ENCODE data around the gene PHRF1. TPM values are rescaled to one million over a fixed set of nuclear protein-coding genes. Genes with fewer than 3 reads are reported as not detected.
A peak's percentile ranks its signal among the peaks of the same experiment; 100 is the strongest.

The PHRF1 gene
- total and polyA plus RNA-seq, 2 of the 4 experiments (the other 2 are of a cell fraction): 10.9 to 17.5 TPM

DNA sequence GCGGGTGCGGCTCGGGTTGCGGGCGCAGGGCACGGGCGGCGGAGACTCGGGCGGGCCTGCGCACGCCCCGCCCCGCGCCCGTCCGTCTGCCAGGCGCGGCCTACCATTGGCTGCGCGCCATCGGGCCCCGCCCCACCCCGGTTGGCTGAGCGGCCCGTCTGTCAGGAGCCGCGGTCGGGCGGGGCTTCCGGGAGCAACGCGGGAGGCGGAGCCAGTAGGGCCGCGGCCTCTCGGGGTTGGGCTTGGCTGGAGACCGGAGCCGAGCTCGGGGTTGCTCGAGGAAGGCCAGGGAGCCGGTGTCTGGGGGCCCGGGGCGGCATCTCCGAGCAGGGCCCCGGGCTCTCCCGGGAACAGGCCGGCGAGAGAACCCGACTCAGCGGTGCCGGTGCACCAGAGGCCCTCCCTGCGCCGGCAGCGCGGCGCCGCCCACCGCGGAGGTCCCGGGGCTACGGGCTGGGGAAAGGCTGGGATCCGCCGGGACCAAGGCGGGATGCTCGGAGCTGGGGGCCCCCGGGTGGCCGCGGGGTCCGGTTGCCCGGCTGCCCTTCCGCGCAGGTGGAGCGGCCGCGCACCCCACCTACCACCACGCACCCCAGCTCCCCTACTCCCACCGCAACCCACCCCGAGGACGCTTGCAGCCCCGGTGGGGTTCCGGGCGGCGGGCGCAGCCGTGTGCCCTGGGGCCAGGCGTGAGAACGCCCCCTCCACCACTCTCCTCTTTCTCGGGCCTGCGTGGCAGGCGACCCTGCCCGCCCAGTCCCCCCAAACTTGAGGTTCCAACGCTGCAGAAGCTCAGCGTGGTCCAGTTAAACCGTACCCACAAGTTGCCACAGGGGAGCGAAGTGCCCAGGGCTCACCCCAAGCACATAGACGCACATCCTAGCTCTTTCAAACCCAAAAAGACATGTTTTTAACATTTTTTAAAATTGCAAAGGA is 40.5 kb upstream of the PHRF1 start, which contains the start of gene HRAS (continued):
- TF ChIP-seq CTCF (conservative IDR thresholded peaks at IDR 0.05; ENCODE audit: low read depth, low read length) (no peak), MAZ (IDR thresholded peaks at IDR 0.05; ENCODE audit: borderline replicate concordance, low read depth, low read length) (peak; percentile 94)

All from IMR-90 (cell line).